Transverse colon (tissue), 4 donors: Measurements from ENCODE around the gene ATP5F1D. TPM values are rescaled to one million over a fixed set of nuclear protein-coding genes. Genes with fewer than 3 reads are reported as not detected.
A peak's percentile ranks its signal among the peaks of the same experiment; 100 is the strongest.

ENCODE experiments used
- DNase-seq: peaks from one replicate; pipeline ENCODE4 v3.0.0-alpha.2; 2019
- H3K27ac ChIP-seq, 4 donors: fragments of 200-600 bp; sonication (generic); 2 replicates each; pipeline ENCODE4 v1.5.1; 2016 to 2018; ENCODE audit warnings: inconsistent platforms in 4 of 4
- H3K27me3 ChIP-seq: fragments of 200-600 bp; sonication (generic); 2 replicates; pipeline ENCODE4 v1.5.1; 2017; ENCODE audit warnings: inconsistent platforms
- H3K36me3 ChIP-seq, 4 donors: fragments of 200-600 bp; sonication (generic); 2 replicates each; pipeline ENCODE4 v1.5.1; 2017 to 2019; ENCODE audit warnings: inconsistent platforms in 4 of 4
- H3K4me1 ChIP-seq, 4 donors: fragments of 200-600 bp; sonication (generic); 2 replicates each; pipeline ENCODE4 v1.5.1; 2017 to 2020; ENCODE audit warnings: inconsistent platforms in 4 of 4
- H3K4me3 ChIP-seq, 4 donors: fragments of 200-600 bp; sonication (generic); 1 replicate in 1 of 4; 2 replicates in 3 of 4; pipeline versions ENCODE4 v1.5.1 to v1.6.1; 2017 to 2019; ENCODE audit warnings: inconsistent platforms in 4 of 4
- H3K9me3 ChIP-seq, 2 donors: fragments of 200-600 bp; sonication (generic); 2 replicates each; pipeline ENCODE4 v1.5.1; 2017 to 2019; ENCODE audit warnings: inconsistent platforms in 2 of 2
- EP300 ChIP-seq: sonication (generic); formaldehyde crosslinking; IDR thresholded peaks from one replicate; pipeline ENCODE4 v1.6.1; 2017; ENCODE audit warnings: antibody characterized with exemption, low read depth
- POLR2A ChIP-seq: fragments of 450-650 bp; IDR thresholded peaks from one replicate; pipeline ENCODE4 v1.6.1; 2016; ENCODE audit warnings: antibody characterized with exemption, mild to moderate bottlenecking, moderate library complexity
- POLR2AphosphoS5 ChIP-seq, 3 donors: sonication (generic); formaldehyde crosslinking; IDR thresholded peaks; one replicate each; pipeline ENCODE4 v1.6.1; 2016; ENCODE audit warnings: antibody characterized with exemption in 3 of 3
- WGBS, 2 donors: methylation state at CpG; one replicate each; pipeline ENCODE4 v1.1.5; 2018; ENCODE audit warnings: low coverage in 1 of 2; 5-methylcytosine and 5-hydroxymethylcytosine counted together
- in situ Hi-C, 4 donors: fragments of 200-750 bp; cut with MboI; loops; one replicate each; pipeline versions ENCODE4 v1.15.0 to v1.15.1; 2017; ENCODE audit warnings: low sequenced_read_pairs in 3 of 4, low pct_ligation_motif_present in 1 of 4, low pct_unique_long_range_greater_than_20kb in 1 of 4
- intact Hi-C: fragments of 100-400 bp; cut with DNase I; formaldehyde crosslinking; loops from one replicate; pipeline ENCODE4 v1.15.1; 2023; ENCODE audit warnings: low total_unique reads
- total RNA-seq, 4 donors: library from RNA; depleted of rRNA; stranded (reverse); fragments of >200 nt; gene quantifications; one replicate each; pipeline ENCODE4 v1.1.0, GENCODE V29; 2016
- TF ChIP-seq, protein P1 (sequence below), 5 experiments: fragments of 200-600 bp in 3 of 5; fragments of 450-650 bp in 2 of 5; sonication (generic) in 3 of 5; IDR thresholded peaks; 1 replicate in 2 of 5; 2 replicates in 3 of 5; pipeline ENCODE4 v1.5.1; 2016 to 2017; ENCODE audit warnings: antibody characterized with exemption in 5 of 5, inconsistent platforms in 3 of 5, mild to moderate bottlenecking in 2 of 5, moderate library complexity in 1 of 5

ATP5F1D gene
- total RNA-seq, 4 donors from 2014 or later, result 157 to 650 (median 240) TPM

DNA sequence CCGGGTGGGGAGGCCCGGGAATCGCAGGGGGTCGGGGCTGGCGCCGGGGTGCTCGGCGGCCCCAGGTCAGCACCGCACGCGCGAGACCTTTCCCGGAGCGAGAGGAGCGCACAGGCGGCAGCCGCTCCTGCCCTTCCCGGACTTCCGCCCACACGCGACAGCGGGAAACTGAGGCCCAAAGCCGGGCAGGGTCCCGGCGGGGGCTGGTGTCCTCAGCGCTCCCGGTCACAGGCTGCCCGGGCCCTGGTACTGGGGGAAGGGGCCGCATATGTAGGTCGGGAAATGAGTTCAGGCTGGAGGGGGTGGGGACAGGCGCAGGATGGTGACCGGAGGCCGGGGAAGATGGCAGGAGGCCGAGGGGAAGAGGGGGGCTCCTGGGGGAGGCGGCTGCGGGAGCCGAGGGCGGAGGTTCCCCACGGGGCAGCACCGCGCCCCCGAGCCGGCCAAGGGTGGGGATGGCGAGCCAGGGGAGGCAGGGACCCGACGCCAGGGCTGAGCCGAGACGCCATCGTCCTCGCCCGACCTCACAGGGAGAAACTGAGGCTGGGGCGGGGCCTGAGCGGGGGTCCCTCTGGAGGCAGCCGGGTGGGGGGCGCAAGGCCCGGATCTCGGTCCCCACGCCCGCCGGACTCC is 4.4 kb upstream of the ATP5F1D start:
- in situ Hi-C loops (no loop called here), intact Hi-C loops (no loop called here)
- no peaks in the 10 kb centered on the region for H3K9me3 ChIP-seq
- peaks cover 32 to 54% (median 45%) of the 10 kb centered on the region in 4 donors for H3K4me1 ChIP-seq
- H3K36me3 ChIP-seq, result no peaks in the 10 kb centered on the region
- 1% methylated on average over 44 of the region's 60 CpGs; no CpG with 5 or more reads in 1 of the 2 donors for WGBS, 2 donors
- TF ChIP-seq, protein P1, sequence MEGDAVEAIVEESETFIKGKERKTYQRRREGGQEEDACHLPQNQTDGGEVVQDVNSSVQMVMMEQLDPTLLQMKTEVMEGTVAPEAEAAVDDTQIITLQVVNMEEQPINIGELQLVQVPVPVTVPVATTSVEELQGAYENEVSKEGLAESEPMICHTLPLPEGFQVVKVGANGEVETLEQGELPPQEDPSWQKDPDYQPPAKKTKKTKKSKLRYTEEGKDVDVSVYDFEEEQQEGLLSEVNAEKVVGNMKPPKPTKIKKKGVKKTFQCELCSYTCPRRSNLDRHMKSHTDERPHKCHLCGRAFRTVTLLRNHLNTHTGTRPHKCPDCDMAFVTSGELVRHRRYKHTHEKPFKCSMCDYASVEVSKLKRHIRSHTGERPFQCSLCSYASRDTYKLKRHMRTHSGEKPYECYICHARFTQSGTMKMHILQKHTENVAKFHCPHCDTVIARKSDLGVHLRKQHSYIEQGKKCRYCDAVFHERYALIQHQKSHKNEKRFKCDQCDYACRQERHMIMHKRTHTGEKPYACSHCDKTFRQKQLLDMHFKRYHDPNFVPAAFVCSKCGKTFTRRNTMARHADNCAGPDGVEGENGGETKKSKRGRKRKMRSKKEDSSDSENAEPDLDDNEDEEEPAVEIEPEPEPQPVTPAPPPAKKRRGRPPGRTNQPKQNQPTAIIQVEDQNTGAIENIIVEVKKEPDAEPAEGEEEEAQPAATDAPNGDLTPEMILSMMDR (IDR thresholded peaks at IDR 0.05), result no peak
- TF ChIP-seq EP300 (no peak), POLR2AphosphoS5 (IDR thresholded peaks at IDR 0.05) (no peak), POLR2A (no peak)
- H3K4me3 ChIP-seq, result peak overlapping the region; percentile 29 to 56 (median 37)
- H3K27ac ChIP-seq, result peak overlapping the region in 1 of 4 donors; percentile 36
- no peak for DNase-seq
- H3K27me3 ChIP-seq, result peaks cover 46% of the 10 kb centered on the region

DNA sequence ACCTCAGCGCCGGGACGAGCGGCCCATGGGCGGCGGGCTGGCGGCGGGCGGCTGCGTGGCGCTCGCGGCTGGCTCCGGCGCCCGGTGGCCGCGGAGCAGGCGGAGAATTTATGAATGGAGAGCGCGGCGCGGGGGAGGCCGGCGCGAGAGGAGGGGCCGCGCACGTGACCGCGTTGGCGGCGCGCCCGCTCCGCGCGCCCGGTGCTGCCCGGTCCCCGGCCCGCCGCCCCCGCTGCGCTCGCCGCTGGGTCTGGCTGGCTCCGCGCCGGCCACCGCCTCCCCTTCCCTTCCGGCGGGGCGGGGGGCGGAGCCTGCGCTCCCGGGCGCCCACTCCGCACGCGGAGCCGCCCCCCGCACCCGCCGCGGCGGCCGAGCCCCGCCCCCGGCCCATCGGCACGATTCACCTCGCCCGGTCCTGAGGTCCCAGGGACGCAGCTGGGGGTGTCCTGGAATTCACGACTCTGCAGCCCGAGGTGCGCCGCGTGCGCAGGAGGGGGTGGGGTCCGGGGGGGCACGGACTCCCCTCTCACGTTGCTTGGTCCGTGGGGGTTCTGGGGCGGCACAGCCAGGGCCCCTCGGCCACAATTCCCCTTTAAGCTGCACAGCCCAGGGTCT is 3.7 kb upstream of the ATP5F1D start, which contains the start of gene CBARP:
Gene CBARP, minus strand, starts transcription at position 252 of the 615 bp plus-strand sequence. CDS start 1,905 bp downstream, outside the sequence.
- Histone ChIP-seq H3K27ac (peak within 1 kb of the TSS; percentile 4 to 99 (median 98)), H3K4me1 (peaks cover 35 to 54% (median 45%) of the 10 kb centered on the region in 4 donors), H3K36me3 (no peaks in the 10 kb centered on the region), H3K27me3 (peaks cover 46% of the 10 kb centered on the region), H3K4me3 (peak within 1 kb of the TSS; percentile 29 to 56 (median 37)), H3K9me3 (no peaks in the 10 kb centered on the region)
- intact Hi-C loops (no loop called here), in situ Hi-C loops (no loop called here)
- TF ChIP-seq POLR2AphosphoS5 (IDR thresholded peaks at IDR 0.05) (no peak), EP300 (no peak), POLR2A (no peak)
- TF ChIP-seq, protein P1 (IDR thresholded peaks at IDR 0.05), result no peak
- DNase-seq, result no peak
- 1% methylated on average over 30 of the region's 87 CpGs; no CpG with 5 or more reads in 1 of the 2 donors for WGBS, 2 donors

DNA sequence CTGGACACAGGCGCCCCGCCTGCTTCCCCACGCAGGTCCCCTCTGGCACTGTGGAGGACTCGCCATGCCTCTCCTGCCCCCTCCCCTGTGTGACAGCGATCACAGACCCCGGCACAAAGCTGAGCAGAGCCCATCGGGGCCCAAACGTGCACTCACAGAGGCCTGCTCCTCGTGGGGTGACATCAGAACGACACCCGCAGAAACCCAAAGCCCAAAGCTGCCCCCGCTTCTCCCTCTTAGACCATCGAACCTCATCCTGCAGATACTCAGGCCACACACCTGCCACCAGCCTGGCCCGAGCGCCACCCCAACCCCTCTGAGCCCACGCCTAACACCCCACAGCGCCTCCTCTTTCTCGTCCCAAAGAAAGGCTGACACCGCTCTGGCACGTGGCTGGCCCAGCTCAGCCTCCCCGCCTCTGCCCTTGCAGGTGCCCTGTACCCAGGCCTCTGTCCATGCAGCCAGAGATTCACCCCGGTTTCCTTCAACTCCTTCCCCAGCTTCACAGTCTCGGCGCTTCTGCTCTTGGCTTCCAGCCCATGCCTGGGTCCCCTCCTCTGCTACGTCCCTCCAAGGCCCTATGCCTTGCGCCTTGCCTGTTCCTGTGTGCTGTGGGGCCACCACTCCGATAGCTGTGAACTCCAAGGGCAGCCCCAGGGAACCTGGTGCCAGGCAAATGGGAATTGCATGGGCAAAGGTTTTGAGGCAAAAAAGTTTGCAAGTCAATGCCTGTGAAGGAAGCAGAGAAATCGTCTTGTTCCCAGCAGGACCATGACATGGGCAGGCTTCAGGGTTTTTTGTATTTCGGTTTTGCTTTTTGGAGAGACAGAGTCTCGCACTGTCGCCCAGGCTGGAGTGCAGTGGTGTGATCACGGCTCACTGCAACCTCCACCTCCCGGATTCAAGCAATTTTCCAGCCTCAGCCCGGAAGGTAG is 2.9 kb upstream of the ATP5F1D start:
- H3K4me3 ChIP-seq, result peak overlapping the region in 2 of 4 donors; percentile 40 to 41
- 45 to 78% methylated on average over 6 to 34 of the region's 34 CpGs for WGBS, 2 donors
- peaks cover 36 to 54% (median 45%) of the 10 kb centered on the region in 4 donors for H3K4me1 ChIP-seq
- no peak for DNase-seq
- TF ChIP-seq POLR2A (no peak), EP300 (no peak), POLR2AphosphoS5 (IDR thresholded peaks at IDR 0.05) (no peak)
- TF ChIP-seq, protein P1 (IDR thresholded peaks at IDR 0.05), result no peak
- intact Hi-C loops, result no loop called here
- H3K9me3 ChIP-seq, result no peaks in the 10 kb centered on the region
- peaks cover 43% of the 10 kb centered on the region for H3K27me3 ChIP-seq
- in situ Hi-C loops, result no loop called here
- no peaks in the 10 kb centered on the region for H3K36me3 ChIP-seq
- H3K27ac ChIP-seq, result peak overlapping the region; percentile 98 to 99 (median 98)

DNA sequence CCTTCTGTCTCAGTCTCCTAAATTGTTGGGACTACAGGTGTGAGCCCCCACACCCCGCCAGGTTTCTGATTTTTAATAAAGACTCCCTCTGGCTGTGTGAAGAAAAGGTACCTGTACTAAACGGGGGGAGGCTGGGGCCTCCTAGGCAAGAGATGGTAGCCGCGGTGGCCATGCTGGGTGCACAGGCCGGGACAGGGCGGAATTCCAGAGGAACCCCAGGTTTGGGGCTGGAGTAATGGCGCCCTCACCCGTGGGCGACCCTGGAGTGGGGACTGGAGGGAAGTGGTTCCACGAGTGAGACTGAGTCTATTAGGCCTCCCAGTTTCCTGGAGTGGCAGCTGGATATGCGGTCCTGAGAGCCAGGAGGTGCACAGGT is 2.1 kb upstream of the ATP5F1D start:
- in situ Hi-C loops (no loop called here), intact Hi-C loops (no loop called here)
- no peak for DNase-seq
- Histone ChIP-seq H3K27me3 (peaks cover 35% of the 10 kb centered on the region), H3K4me1 (peaks cover 43 to 56% (median 49%) of the 10 kb centered on the region in 4 donors), H3K4me3 (no peak overlapping the region), H3K36me3 (no peaks in the 10 kb centered on the region), H3K27ac (peak overlapping the region; percentile 98 to 99 (median 98)), H3K9me3 (no peaks in the 10 kb centered on the region)
- TF ChIP-seq EP300, result no peak
- TF ChIP-seq POLR2A, result no peak
- TF ChIP-seq, protein P1 (IDR thresholded peaks at IDR 0.05), result no peak
- TF ChIP-seq POLR2AphosphoS5 (IDR thresholded peaks at IDR 0.05), result no peak
- 57 to 83% methylated on average over 1 to 11 of the region's 11 CpGs for WGBS, 2 donors
